ENCODE results near the gene RGS7BP. TPM values are rescaled to one million over a fixed set of nuclear protein-coding genes. Genes with fewer than 3 reads are reported as not detected.

The RGS7BP gene
- total RNA-seq, 1 experiment from 2014 or later, result not detected

- peaks cover 4% of the 10 kb centered on the region; the same call in 1 of the 2 replicates for H3K27me3 ChIP-seq (ENCODE audit: control insufficient read depth, insufficient read depth, low read length)
- H3K27ac ChIP-seq (ENCODE audit: low read length), result no peak overlapping the region
- intact Hi-C loops (cut with micrococcal nuclease; ENCODE audit: unreplicated experiment) (no loop called here), in situ Hi-C loops (cut with HindIII; ENCODE audit: low pct_unique_long_range_greater_than_20kb, low sequenced_read_pairs) (no loop called here)
- no peak overlapping the region for H3K4me3 ChIP-seq (ENCODE audit: low read depth in 2 of 2, low read length in 2 of 2)
- BruUV-seq (replicated peaks), result no TSS peak
- no peaks in the 10 kb centered on the region for H3K9me3 ChIP-seq (ENCODE audit: control insufficient read depth, insufficient read depth, low read depth, low read length)
- TF ChIP-seq POLR2AphosphoS5 (IDR thresholded peaks at IDR 0.05; ENCODE audit: low read depth, low read length), result no peak
- TF ChIP-seq REST (IDR thresholded peaks at IDR 0.05; ENCODE audit: insufficient read depth in 1 of 2, low read depth in 2 of 2, low read length in 1 of 2), result no peak
- TF ChIP-seq CTCF (IDR thresholded peaks at IDR 0.05), result no peak
- TF ChIP-seq TCF7L2 (IDR thresholded peaks at IDR 0.05; ENCODE audit: low read depth, low read length), result no peak
- TF ChIP-seq SIN3A (IDR thresholded peaks at IDR 0.05; ENCODE audit: borderline replicate concordance, insufficient read depth, low read depth, low read length), result no peak
- DNase-seq (ENCODE audit: low read depth, low spot score), result no peak
- no peaks in the 10 kb centered on the region for H3K4me1 ChIP-seq (ENCODE audit: control insufficient read depth, insufficient read depth, low read length)
- H3K36me3 ChIP-seq (ENCODE audit: control insufficient read depth, insufficient read depth, low read length), result no peaks in the 10 kb centered on the region
- no peak for ATAC-seq
- ChIA-PET CTCF (interaction anchor here (0.6 kb wide), 1 partner anchor 1475 kb away, joined by 6 read pairs; no protein-coding TSS in a partner anchor), POLR2A (no interaction called here)
These were observed 113.8 kb downstream of the RGS7BP start for GRCh38 chr5:64619609-64620008.

GRCh38 chr5:64622991-64623390, 117.2 kb downstream of the RGS7BP start:
- no peak for DNase-seq (ENCODE audit: low read depth, low spot score)
- no peak for TF ChIP-seq POLR2AphosphoS5 (IDR thresholded peaks at IDR 0.05; ENCODE audit: low read depth, low read length)
- TF ChIP-seq REST (IDR thresholded peaks at IDR 0.05; ENCODE audit: insufficient read depth in 1 of 2, low read depth in 2 of 2, low read length in 1 of 2), result no peak
- no peak for TF ChIP-seq SIN3A (IDR thresholded peaks at IDR 0.05; ENCODE audit: borderline replicate concordance, insufficient read depth, low read depth, low read length)
- no peak for TF ChIP-seq TCF7L2 (IDR thresholded peaks at IDR 0.05; ENCODE audit: low read depth, low read length)
- TF ChIP-seq CTCF (IDR thresholded peaks at IDR 0.05), result no peak
- Histone ChIP-seq H3K27me3 (ENCODE audit: control insufficient read depth, insufficient read depth, low read length) (peaks cover 4% of the 10 kb centered on the region; the same call in 1 of the 2 replicates), H3K9me3 (ENCODE audit: control insufficient read depth, insufficient read depth, low read depth, low read length) (no peaks in the 10 kb centered on the region), H3K27ac (ENCODE audit: low read length) (no peak overlapping the region), H3K4me3 (ENCODE audit: low read depth in 2 of 2, low read length in 2 of 2) (no peak overlapping the region), H3K4me1 (ENCODE audit: control insufficient read depth, insufficient read depth, low read length) (no peaks in the 10 kb centered on the region), H3K36me3 (ENCODE audit: control insufficient read depth, insufficient read depth, low read length) (no peaks in the 10 kb centered on the region)
- intact Hi-C loops (cut with micrococcal nuclease; ENCODE audit: unreplicated experiment), result no loop called here
- BruUV-seq (replicated peaks), result no TSS peak
- in situ Hi-C loops (cut with HindIII; ENCODE audit: low pct_unique_long_range_greater_than_20kb, low sequenced_read_pairs), result no loop called here
- ChIA-PET POLR2A (interaction anchor here (0.6 kb wide), 1 partner anchor 202 kb away, joined by 8 read pairs; no protein-coding TSS in a partner anchor), CTCF (no interaction called here)
- no peak for ATAC-seq

All from Panc1 (cell line).